K562 (cell line): ENCODE measurements around the gene CCDC97. TPM values are rescaled to one million over a fixed set of nuclear protein-coding genes. Genes with fewer than 3 reads are reported as not detected.

ENCODE experiments used
- BACH1 ChIP-seq: fragments of 200-800 bp; sonication (Bioruptor generic); IDR thresholded peaks from 2 replicates; pipeline ENCODE4 v1.6.1; 2016; ENCODE audit warnings: missing genetic modification characterization, missing compliant biosample characterization
- BRD4 ChIP-seq: fragments of 200-600 bp; sonication (generic); IDR thresholded peaks from 2 replicates; pipeline ENCODE4 v1.6.1; 2017; ENCODE audit warnings: inconsistent platforms
- GTF2E2 ChIP-seq: fragments of 200-800 bp; sonication (Bioruptor generic); IDR thresholded peaks from 2 replicates; pipeline ENCODE4 v1.6.1; 2016; ENCODE audit warnings: missing genetic modification characterization, missing compliant biosample characterization
- PML ChIP-seq: IDR thresholded peaks from 2 replicates; pipeline ENCODE4 v1.6.1; 2012; ENCODE audit warnings: low read length, inconsistent platforms
- RBM25 ChIP-seq: fragments of 200-400 bp; formaldehyde crosslinking; IDR thresholded peaks from 2 replicates; pipeline ENCODE4 v1.6.1; 2018; ENCODE audit warnings: low read length, low read depth, moderate library complexity; ENCODE audit not compliant: severe bottlenecking
- TAF7 ChIP-seq: fragments of 450-650 bp; IDR thresholded peaks from 2 replicates; pipeline ENCODE4 v1.6.1; 2016; ENCODE audit warnings: missing genetic modification characterization, missing compliant biosample characterization
- TGIF2 ChIP-seq: sonication (generic); formaldehyde crosslinking; IDR thresholded peaks from 2 replicates; pipeline ENCODE4 v1.8.1; 2022; ENCODE audit warnings: mild to moderate bottlenecking, missing genetic modification reagents, moderate library complexity
- ZBTB40 ChIP-seq, 2 experiments: fragments of 450-650 bp in 1 of 2; sonication (generic) in 1 of 2; formaldehyde crosslinking in 1 of 2; IDR thresholded peaks; 2 replicates each; pipeline versions ENCODE4 v1.7.1 to v1.9.0; 2016 to 2022; ENCODE audit warnings: inconsistent platforms in 1 of 2, mild to moderate bottlenecking in 1 of 2, missing genetic modification reagents in 1 of 2
- ZNF589 ChIP-seq: fragments of 200-800 bp; sonication (Bioruptor generic); IDR thresholded peaks from 2 replicates; pipeline ENCODE4 v1.6.1; 2016; ENCODE audit warnings: low read depth, missing genetic modification characterization, missing compliant biosample characterization
- ZNF639 ChIP-seq, 2 experiments: fragments of 200-800 bp in 1 of 2; sonication (Bioruptor generic) in 1 of 2; sonication (generic) in 1 of 2; formaldehyde crosslinking in 1 of 2; IDR thresholded peaks in 1 of 2; conservative IDR thresholded peaks in 1 of 2; 2 replicates each; pipeline versions ENCODE4 v1.5.0 to v1.6.1; 2016 to 2020; ENCODE audit warnings: missing compliant biosample characterization in 1 of 2, missing genetic modification characterization in 1 of 2, missing genetic modification reagents in 1 of 2
- ZNF785 ChIP-seq: fragments of 250-450 bp; sonication (Bioruptor Pico); IDR thresholded peaks from 2 replicates; pipeline ENCODE4 v1.4.0; 2020; ENCODE audit warnings: mild to moderate bottlenecking
- polyA plus RNA-seq, 8 experiments: library from polyadenylated mRNA; depleted of rRNA in 4 of 8; stranded (reverse) in 5 of 8; unstranded in 3 of 8; fragments of >200 nt; fragmentation: Nextera tagmentation in 2 of 8; fragmentation: Illumina TruSeq in 1 of 8; extraction: Ambion mirVana in 2 of 8; extraction: Trizol in 1 of 8; gene quantifications; 2 replicates each; pipeline versions ENCODE4 v1.2.1 to v1.2.3, GENCODE V29; 2011 to 2014; ENCODE audit warnings: inconsistent platforms in 1 of 8, missing spikeins in 1 of 8
- total RNA-seq, 7 experiments: library from RNA; depleted of rRNA in 6 of 7; stranded (reverse); fragments of >200 nt in 6 of 7; fragmentation: Illumina TruSeq in 2 of 7; extraction: Trizol in 2 of 7; gene quantifications; 2 replicates each; pipeline versions ENCODE4 v1.2.1 to v1.2.3, GENCODE V29; 2011 to 2021; ENCODE audit warnings: low replicate concordance in 1 of 7

Gene CCDC97
- total and polyA plus RNA-seq, 9 of the 15 experiments (the other 6 are each of a cell fraction or from before 2014, with no cell fraction given): 0.60 to 16.5 (median 7.0) TPM

GRCh38 chr19:41364524-41365391 is 54.8 kb downstream of the CCDC97 start (continued):
- TF ChIP-seq BACH1 (tag) (peak; percentile 74; the same call in 1 of the 2 replicates), ZNF785 (CRISPR knock-in tag) (no peak), RBM25 (peak; percentile 59), PML (no peak), BRD4 (peak; percentile 64; the same call in 1 of the 2 replicates), TAF7 (tag) (0 out of 2 replicates have a peak, but pooled peaks have one; percentile 23), ZBTB40 (IDR thresholded peaks at IDR 0.05) (0 out of 2 replicates have a peak, but pooled peaks have one; percentile 51), ZBTB40 (CRISPR knock-in tag; IDR thresholded peaks at IDR 0.05) (no peak), TGIF2 (CRISPR knock-in tag) (no peak), ZNF589 (CRISPR knock-in tag) (0 out of 2 replicates have a peak, but pooled peaks have one; percentile 38), GTF2E2 (tag) (peak; percentile 66; the same call in 1 of the 2 replicates), ZNF639 (CRISPR knock-in tag; conservative IDR thresholded peaks at IDR 0.05 in 1 of 2, IDR thresholded peaks at IDR 0.05 in 1 of 2) (peak in 1 of 2 experiments; percentile 38; a peak in 1 of 4 replicates)
